ENCODE measurements around the gene C9orf78.

C9orf78 gene

GRCh38 chr9:129814432-129815223 lies 20.4 kb downstream of the C9orf78 start:
- in situ Hi-C loops (cut with MboI; ENCODE audit: low sequenced_read_pairs) = no loop called here

- in situ Hi-C loops (cut with MboI; ENCODE audit: low sequenced_read_pairs) = no loop called here
These were observed 21.4 kb downstream of the C9orf78 start for GRCh38 chr9:129813661-129814060.

GRCh38 chr9:129812385-129812784 lies 22.7 kb downstream of the C9orf78 start:
- in situ Hi-C loops (cut with MboI; ENCODE audit: low sequenced_read_pairs) = no loop called here

GRCh38 chr9:129811967-129812363 lies 23.1 kb downstream of the C9orf78 start:
- in situ Hi-C loops (cut with MboI; ENCODE audit: low sequenced_read_pairs) = no loop called here

- in situ Hi-C loops (cut with MboI; ENCODE audit: low sequenced_read_pairs) = no loop called here
These were observed 24.3 kb downstream of the C9orf78 start for GRCh38 chr9:129810788-129811187.

GRCh38 chr9:129810116-129810515 lies 25.0 kb downstream of the C9orf78 start:
- in situ Hi-C loops (cut with MboI; ENCODE audit: low sequenced_read_pairs) = no loop called here

GRCh38 chr9:129809346-129809745 lies 25.7 kb downstream of the C9orf78 start:
- in situ Hi-C loops (cut with MboI; ENCODE audit: low sequenced_read_pairs) = no loop called here

GRCh38 chr9:129806061-129806460 lies 29.0 kb downstream of the C9orf78 start:
- in situ Hi-C loops (cut with MboI; ENCODE audit: low sequenced_read_pairs) = no loop called here

GRCh38 chr9:129803676-129804060 lies 31.4 kb downstream of the C9orf78 start:
- in situ Hi-C loops (cut with MboI; ENCODE audit: low sequenced_read_pairs) = no loop called here

GRCh38 chr9:129802833-129803675 lies 32.0 kb downstream of the C9orf78 start, which contains the start of gene TOR1B:
TSS of gene TOR1B (plus strand) at chr9:129803184. CDS start at chr9:129803213, 29 bp downstream.
- in situ Hi-C loops (cut with MboI; ENCODE audit: low sequenced_read_pairs) = no loop called here

- in situ Hi-C loops (cut with MboI; ENCODE audit: low sequenced_read_pairs) = no loop called here
These were observed 33.6 kb downstream of the C9orf78 start for GRCh38 chr9:129801504-129801903.

GRCh38 chr9:129798973-129799372 lies 36.1 kb downstream of the C9orf78 start:
- in situ Hi-C loops (cut with MboI; ENCODE audit: low sequenced_read_pairs) = loop anchor here (25.0 kb wide), 1 partner anchor 662 kb away; no protein-coding TSS in a partner anchor

GRCh38 chr9:129796029-129796428 lies 39.0 kb downstream of the C9orf78 start:
- in situ Hi-C loops (cut with MboI; ENCODE audit: low sequenced_read_pairs) = loop anchor here (25.0 kb wide), 1 partner anchor 659 kb away; no protein-coding TSS in a partner anchor

- in situ Hi-C loops (cut with MboI; ENCODE audit: low sequenced_read_pairs) = loop anchor here (25.0 kb wide), 1 partner anchor 657 kb away; no protein-coding TSS in a partner anchor
These were observed 40.5 kb downstream of the C9orf78 start for GRCh38 chr9:129794549-129794948.

- in situ Hi-C loops (cut with MboI; ENCODE audit: low sequenced_read_pairs) = loop anchor here (25.0 kb wide), 1 partner anchor 649 kb away; no protein-coding TSS in a partner anchor
These were observed 48.6 kb downstream of the C9orf78 start for GRCh38 chr9:129786481-129786880.

- in situ Hi-C loops (cut with MboI; ENCODE audit: low sequenced_read_pairs) = loop anchor here (25.0 kb wide), 1 partner anchor 649 kb away; no protein-coding TSS in a partner anchor
These were observed 49.2 kb downstream of the C9orf78 start for GRCh38 chr9:129785866-129786265.

- in situ Hi-C loops (cut with MboI; ENCODE audit: low sequenced_read_pairs) = loop anchor here (5.0 to 25.0 kb wide), 3 partner anchors 48 to 648 kb away; no protein-coding TSS in a partner anchor
These were observed 50.1 kb downstream of the C9orf78 start for GRCh38 chr9:129784970-129785369.

GRCh38 chr9:129783516-129784361 lies 51.3 kb downstream of the C9orf78 start:
- in situ Hi-C loops (cut with MboI; ENCODE audit: low sequenced_read_pairs) = loop anchor here (5.0 to 25.0 kb wide), 3 partner anchors 46 to 646 kb away; no protein-coding TSS in a partner anchor

GRCh38 chr9:129781981-129782380 lies 53.1 kb downstream of the C9orf78 start:
- in situ Hi-C loops (cut with MboI; ENCODE audit: low sequenced_read_pairs) = loop anchor here (5.0 to 25.0 kb wide), 3 partner anchors 45 to 645 kb away; no protein-coding TSS in a partner anchor

- in situ Hi-C loops (cut with MboI; ENCODE audit: low sequenced_read_pairs) = loop anchor here (5.0 to 25.0 kb wide), 3 partner anchors 44 to 644 kb away; no protein-coding TSS in a partner anchor
These were observed 53.9 kb downstream of the C9orf78 start for GRCh38 chr9:129781131-129781530.
